NCI-H2171 (cell line): Measurements from ENCODE around the gene KCNT1.
A peak's percentile ranks its signal among the peaks of the same experiment; 100 is the strongest.

ENCODE experiments used
- DNase-seq: peaks from one replicate; lab custom pipeline; 2025; lab: John Stamatoyannopoulos, UW

Gene KCNT1

DNA sequence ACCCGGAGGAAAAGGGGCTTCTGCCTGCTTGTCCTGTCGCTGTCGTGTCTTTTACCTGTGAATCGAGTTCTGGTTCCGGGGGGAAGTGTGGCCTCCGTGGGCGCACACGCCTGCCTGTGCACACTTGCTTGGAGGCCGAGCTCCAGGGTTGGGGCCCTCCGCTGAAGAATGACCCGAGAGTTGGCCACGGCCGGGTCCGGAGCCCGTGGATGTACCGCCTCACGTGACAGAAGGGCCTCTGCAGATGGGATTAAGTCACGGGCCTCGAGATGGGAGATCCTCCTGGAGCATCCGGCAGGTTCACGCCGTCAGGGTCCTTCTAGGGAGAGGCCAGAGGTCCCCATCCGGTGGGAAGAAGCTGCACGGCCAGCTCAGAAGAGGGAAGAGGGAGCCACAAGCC, 81.0 kb downstream of the KCNT1 start:
- no peak for DNase-seq

- no peak for DNase-seq
These were observed 81.7 kb downstream of the KCNT1 start for GRCh38 chr9:135783540-135784245.

GRCh38 chr9:135785013-135785575, 83.1 kb downstream of the KCNT1 start:
- DNase-seq: no peak

DNA sequence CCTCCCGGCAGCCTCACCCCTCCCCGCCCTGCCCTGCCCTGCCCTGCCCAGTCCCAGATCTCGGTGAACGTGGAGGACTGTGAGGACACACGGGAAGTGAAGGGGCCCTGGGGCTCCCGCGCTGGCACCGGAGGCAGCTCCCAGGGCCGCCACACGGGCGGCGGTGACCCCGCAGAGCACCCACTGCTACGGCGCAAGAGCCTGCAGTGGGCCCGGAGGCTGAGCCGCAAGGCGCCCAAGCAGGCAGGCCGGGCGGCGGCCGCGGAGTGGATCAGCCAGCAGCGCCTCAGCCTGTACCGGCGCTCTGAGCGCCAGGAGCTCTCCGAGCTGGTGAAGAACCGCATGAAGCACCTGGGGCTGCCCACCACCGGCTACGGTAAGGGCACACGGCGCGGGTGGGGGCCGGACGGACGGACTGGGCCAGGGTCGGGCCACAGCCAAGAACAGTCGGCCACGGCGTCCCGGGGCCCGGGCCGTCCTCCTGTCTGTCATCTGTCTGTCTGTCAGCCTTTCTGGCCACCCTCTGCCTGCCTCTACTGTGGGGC, 84.2 kb downstream of the KCNT1 start:
- no peak for DNase-seq

DNA sequence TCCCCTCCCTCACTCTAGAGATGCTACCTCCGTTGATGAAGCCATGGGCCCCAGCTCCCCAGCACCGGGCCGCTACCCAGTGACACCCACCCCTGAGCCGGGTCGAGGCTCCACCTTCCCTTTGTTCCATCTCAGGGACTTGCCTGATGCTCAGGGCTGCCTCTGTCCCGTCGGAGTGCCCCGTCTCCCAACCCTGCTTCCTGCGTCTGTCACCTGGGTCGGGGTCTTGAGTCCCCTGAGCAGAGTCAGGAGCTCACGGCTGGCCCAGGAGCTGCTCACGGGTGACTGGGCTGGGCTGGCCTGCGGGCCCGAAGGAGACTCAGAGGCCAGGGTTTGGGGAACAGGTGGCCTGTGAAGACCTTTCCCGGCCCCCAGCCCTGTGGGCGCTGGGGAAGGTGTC, 85.3 kb downstream of the KCNT1 start:
- no peak for DNase-seq

DNA sequence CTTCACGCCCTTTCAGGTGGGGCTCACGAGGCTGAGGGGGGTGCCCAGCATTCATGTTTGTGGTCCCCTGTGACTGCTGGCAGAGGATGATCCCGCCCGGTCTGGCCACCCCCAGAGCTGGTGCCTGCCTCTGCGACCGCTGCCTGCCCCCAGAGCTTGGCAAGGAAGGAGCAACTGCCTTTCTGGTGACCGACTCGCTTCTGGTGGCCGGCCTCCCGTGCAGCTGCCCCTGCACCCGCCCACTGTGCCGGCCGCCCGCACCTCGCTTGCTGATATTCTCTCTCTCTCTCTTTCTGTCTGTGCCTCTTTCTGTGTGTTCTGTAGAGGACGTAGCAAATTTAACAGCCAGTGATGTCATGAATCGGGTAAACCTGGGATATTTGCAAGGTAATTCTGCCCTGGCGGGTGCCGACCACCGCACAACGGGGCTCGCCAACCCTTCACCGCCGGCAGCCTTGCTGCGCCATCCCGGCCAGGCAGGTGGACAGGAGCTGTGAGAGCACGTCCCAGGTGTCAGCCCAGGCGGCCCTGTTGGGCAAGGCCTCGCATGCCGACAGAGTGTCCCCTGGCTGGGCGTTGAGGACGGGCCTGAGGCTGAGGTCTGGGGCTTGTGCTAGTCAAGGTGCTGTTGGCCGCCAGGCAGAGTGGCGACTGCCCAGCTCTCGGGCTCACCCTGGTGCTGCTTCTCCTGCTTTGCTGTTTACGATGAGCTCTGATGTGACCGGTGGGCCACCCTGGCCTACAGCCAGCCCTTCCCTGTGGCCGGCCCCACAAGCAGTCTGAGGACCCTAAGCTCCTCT, 86.0 kb downstream of the KCNT1 start:
- DNase-seq: no peak

GRCh38 chr9:135788576-135789300, 86.8 kb downstream of the KCNT1 start:
- DNase-seq: no peak

DNA sequence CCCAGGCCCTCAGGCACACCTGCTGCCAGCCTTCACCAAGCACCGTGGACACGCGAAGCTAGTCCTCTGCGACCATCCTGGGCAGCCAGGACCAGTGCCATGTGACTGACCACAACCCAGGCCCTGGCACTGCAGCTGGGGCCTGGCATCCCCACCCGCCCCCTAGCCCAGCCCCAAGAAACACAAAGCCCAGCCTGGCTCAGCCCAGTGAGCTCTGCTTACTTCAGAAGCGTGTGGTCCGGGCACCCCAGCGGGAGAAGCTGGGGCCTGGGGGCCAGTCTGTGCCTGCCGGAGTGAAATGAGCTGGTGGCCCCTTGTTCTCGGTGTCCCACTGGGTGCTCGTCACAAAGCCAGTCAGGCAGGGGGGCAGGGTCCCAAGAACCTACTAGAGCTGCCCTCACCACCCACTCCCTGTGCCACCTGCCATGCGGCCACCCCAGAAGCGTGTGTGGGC, 87.9 kb downstream of the KCNT1 start:
- DNase-seq: no peak

DNA sequence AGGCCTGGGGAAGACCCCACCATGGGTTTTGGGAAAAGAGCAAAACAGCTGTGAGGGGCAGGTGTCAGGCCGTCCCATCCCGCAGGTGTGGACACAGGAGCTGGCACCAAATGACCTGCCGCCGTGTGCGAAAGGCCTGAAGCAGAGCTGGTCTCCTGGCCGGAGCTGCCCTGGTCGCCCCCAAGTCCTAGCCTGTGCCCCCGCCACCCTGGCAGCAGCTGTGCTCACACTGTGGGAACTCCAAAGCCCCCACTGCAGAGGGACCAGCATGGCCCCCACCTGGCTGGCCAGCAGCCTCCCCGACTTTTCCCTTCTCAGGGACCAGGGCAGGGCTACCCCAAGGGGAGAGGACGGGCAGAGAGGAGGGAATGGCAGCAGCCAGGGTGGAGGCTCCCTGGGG, 88.4 kb downstream of the KCNT1 start:
- no peak for DNase-seq

GRCh38 chr9:135790850-135791249, 88.9 kb downstream of the KCNT1 start:
- no peak for DNase-seq

GRCh38 chr9:135791431-135792267, 89.7 kb downstream of the KCNT1 start:
- no peak for DNase-seq

- no peak for DNase-seq
These were observed 90.5 kb downstream of the KCNT1 start for GRCh38 chr9:135792268-135793128.

DNA sequence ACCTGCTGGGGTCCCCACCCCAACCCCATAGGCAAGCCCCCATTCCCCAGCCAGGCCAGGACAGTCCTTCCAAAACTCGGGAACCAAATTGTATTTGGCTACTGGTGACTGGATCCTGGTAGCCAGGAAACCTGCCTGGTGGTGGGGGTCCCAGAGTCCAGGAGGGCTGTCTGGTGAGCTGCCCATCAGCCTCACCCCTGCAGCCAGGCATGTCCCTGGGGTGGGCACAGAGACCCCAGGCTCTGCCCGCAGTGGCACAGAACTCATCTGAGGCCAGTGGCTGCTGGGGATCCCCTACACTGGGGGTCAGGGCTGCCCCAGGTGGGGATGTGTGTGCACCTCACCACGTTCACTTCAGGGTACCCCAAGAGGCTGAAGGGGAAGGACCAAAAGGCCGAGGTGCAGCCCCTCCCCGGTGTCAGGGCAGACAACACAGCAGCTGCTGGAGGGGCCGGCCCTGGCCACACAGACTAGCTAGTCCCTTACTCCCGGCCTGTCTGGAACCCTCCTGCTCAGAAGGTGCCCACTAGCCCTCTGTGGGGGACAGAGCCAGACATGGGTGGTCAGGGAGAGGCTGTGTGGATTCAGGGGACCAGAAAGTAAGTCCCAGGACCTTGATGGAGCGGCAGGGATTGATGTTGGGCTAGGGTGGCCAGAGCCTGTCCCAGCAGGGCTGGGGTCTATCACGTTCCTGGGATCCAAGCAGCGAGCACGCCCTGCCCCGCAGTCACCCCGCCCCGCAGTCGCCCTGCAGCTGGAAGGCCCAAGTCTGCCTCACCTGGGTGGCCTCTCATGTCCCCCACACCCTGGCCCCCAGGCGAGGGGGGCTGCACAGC, 91.5 kb downstream of the KCNT1 start:
- no peak for DNase-seq

DNA sequence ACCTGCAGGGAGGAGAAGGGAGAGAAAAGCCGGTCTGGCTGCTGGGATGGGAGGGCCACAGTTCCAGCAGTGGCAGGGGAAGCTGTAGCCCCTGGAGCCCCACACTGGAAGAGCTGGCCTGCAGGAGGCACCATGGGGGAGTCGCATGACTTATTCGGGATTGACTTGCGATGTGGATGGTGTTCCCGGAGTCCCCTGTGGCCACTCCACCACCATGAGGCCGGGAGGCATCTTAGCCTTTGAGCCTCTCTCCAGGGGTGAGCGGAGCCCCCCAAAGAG, 92.0 kb downstream of the KCNT1 start:
- DNase-seq: no peak

GRCh38 chr9:135794361-135794885, 92.4 kb downstream of the KCNT1 start:
- DNase-seq: no peak

- no peak for DNase-seq
These were observed 93.4 kb downstream of the KCNT1 start for GRCh38 chr9:135795391-135795790.

- DNase-seq: peak; percentile 17
These were observed 95.0 kb downstream of the KCNT1 start for GRCh38 chr9:135796784-135797485.

GRCh38 chr9:135797507-135798262, 95.7 kb downstream of the KCNT1 start:
- DNase-seq: peak; percentile 37
